HepG2 (cell line): ENCODE results near the gene ADRA2B. TPM values are rescaled to one million over a fixed set of nuclear protein-coding genes. Genes with fewer than 3 reads are reported as not detected.

Experiments used
- ATAC-seq: fragments of 200-7000 bp; cut with Tn5 transposase; 3 replicates; pipeline ENCODE4 v1.9.1; 2020; ENCODE audit warnings: mild to moderate bottlenecking, moderate library complexity
- BruUV-seq: library from RNA; stranded (reverse); fragments of 400-500 nt; replicated peaks from 2 replicates; lab custom pipeline; 2021; lab: Mats Ljungman, UMichigan
- CTCF ChIA-PET: fragments of 300-600 bp; formaldehyde crosslinking; extraction: SDS; loops from one replicate; lab custom pipeline; 2021; ENCODE audit warnings: low total read pairs, inconsistent platforms, low intra/inter-chr PET ratio; lab: Yijun Ruan, JAX
- POLR2A ChIA-PET: fragments of 350-600 bp; sonication (Branson Sonifier 250); formaldehyde crosslinking; loops from one replicate; lab custom pipeline; 2020; ENCODE audit warnings: antibody characterized with exemption, inconsistent platforms; lab: Yijun Ruan, JAX
- DNase-seq: peaks from one replicate; pipeline ENCODE4 v3.0.0-alpha.2; 2015; ENCODE audit warnings: low spot score
- FAIRE-seq: peaks from 3 replicates; lab custom pipeline; 2011; peaks lifted over from hg19 to GRCh38; lab: Jason Lieb, UNC
- H2AFZ ChIP-seq: one replicate; pipeline ENCODE4 v1.6.1; 2011; ENCODE audit warnings: low read length, inconsistent platforms
- H3K27ac ChIP-seq: fragments of 300-600 bp; 3 replicates; pipeline ENCODE4 v1.8.0; 2011; ENCODE audit warnings: mixed run types, mild to moderate bottlenecking, mixed read lengths, low read length, inconsistent platforms; ENCODE audit not compliant: insufficient read depth; ENCODE audit errors: extremely low read length
- H3K27me3 ChIP-seq, 2 experiments: fragments of 200-600 bp in 1 of 2; 2 replicates in 1 of 2; 3 replicates in 1 of 2; pipeline versions ENCODE4 v1.6.0 to v1.8.0; 2011; ENCODE audit warnings: low read length in 2 of 2, mild to moderate bottlenecking in 2 of 2, moderate library complexity in 2 of 2, inconsistent platforms in 1 of 2; ENCODE audit not compliant: insufficient read depth in 2 of 2, control insufficient read depth in 1 of 2
- H3K36me3 ChIP-seq, 2 experiments: fragments of 200-600 bp in 1 of 2; replicated peaks in 1 of 2; 2 replicates in 1 of 2; 3 replicates in 1 of 2; pipeline versions ENCODE4 v1.5.1 to v1.8.0; 2011; ENCODE audit warnings: low read length in 2 of 2, inconsistent platforms in 1 of 2; ENCODE audit not compliant: insufficient read depth in 2 of 2, control insufficient read depth in 1 of 2
- H3K4me1 ChIP-seq: 2 replicates; pipeline ENCODE4 v1.5.1; 2012; ENCODE audit warnings: low read length, inconsistent platforms; ENCODE audit not compliant: insufficient read depth
- H3K4me2 ChIP-seq: 2 replicates; pipeline ENCODE4 v1.6.0; 2011; ENCODE audit warnings: low read depth, low read length, inconsistent platforms
- H3K4me3 ChIP-seq, 3 experiments: fragments of 200-600 bp in 1 of 3; sonication (generic), shearing (Covaris generic) in 1 of 3; replicated peaks in 1 of 3; 2 replicates each; pipeline ENCODE4 v1.5.1; 2011 to 2016; ENCODE audit warnings: low read length in 3 of 3, inconsistent platforms in 2 of 3, low read depth in 2 of 3, mild to moderate bottlenecking in 2 of 3, control low read depth in 1 of 3, mixed read lengths in 1 of 3; ENCODE audit not compliant: insufficient read depth in 1 of 3
- H3K79me2 ChIP-seq: one replicate; pipeline ENCODE4 v1.6.1; 2011; ENCODE audit warnings: low read length, inconsistent platforms; ENCODE audit not compliant: insufficient read depth
- H3K9ac ChIP-seq: 2 replicates; pipeline ENCODE4 v1.6.0; 2011; ENCODE audit warnings: mild to moderate bottlenecking, low read depth, low read length, inconsistent platforms; ENCODE audit not compliant: insufficient read depth
- H3K9me3 ChIP-seq: 2 replicates; pipeline ENCODE4 v1.5.1; 2012; ENCODE audit warnings: mild to moderate bottlenecking, low read length
- H4K20me1 ChIP-seq: 2 replicates; pipeline ENCODE4 v1.6.0; 2011; ENCODE audit warnings: inconsistent platforms, mild to moderate bottlenecking, low read length, moderate library complexity; ENCODE audit not compliant: insufficient read depth
- AGO1 ChIP-seq: fragments of 200-400 bp; formaldehyde crosslinking; IDR thresholded peaks from 2 replicates; pipeline ENCODE4 v1.6.1; 2017; ENCODE audit warnings: mild to moderate bottlenecking, low read depth, low read length, moderate library complexity; ENCODE audit not compliant: poor library complexity, severe bottlenecking
- ARNTL ChIP-seq: sonication (generic); formaldehyde crosslinking; IDR thresholded peaks from 2 replicates; pipeline ENCODE4 v1.4.0; 2020; ENCODE audit warnings: mild to moderate bottlenecking, missing genetic modification reagents
- DPF2 ChIP-seq: sonication (generic); formaldehyde crosslinking; IDR thresholded peaks from 2 replicates; pipeline ENCODE4 v1.4.0; 2020; ENCODE audit warnings: mild to moderate bottlenecking, low read depth, missing genetic modification reagents, borderline replicate concordance
- DR1 ChIP-seq: sonication (generic); formaldehyde crosslinking; IDR thresholded peaks from 2 replicates; pipeline ENCODE4 v1.8.0; 2021; ENCODE audit warnings: mild to moderate bottlenecking, missing genetic modification reagents, inconsistent platforms
- HDAC2 ChIP-seq: sonication (generic); formaldehyde crosslinking; IDR thresholded peaks from 2 replicates; pipeline ENCODE4 v1.4.0; 2020; ENCODE audit warnings: missing genetic modification reagents
- HMG20B ChIP-seq: conservative IDR thresholded peaks from 2 replicates; pipeline ENCODE4 v1.6.1; 2016; ENCODE audit warnings: missing genetic modification reagents, missing compliant biosample characterization
- IRF2 ChIP-seq: IDR thresholded peaks from 2 replicates; pipeline ENCODE4 v1.6.1; 2018; ENCODE audit warnings: missing genetic modification reagents, missing compliant biosample characterization
- KAT7 ChIP-seq: IDR thresholded peaks from 2 replicates; pipeline ENCODE4 v1.6.1; 2018; ENCODE audit warnings: borderline replicate concordance, missing compliant biosample characterization
- MTF1 ChIP-seq: sonication (generic); formaldehyde crosslinking; IDR thresholded peaks from 2 replicates; pipeline ENCODE4 v1.5.0; 2020; ENCODE audit warnings: missing genetic modification reagents
- PCBP2 ChIP-seq: fragments of 200-400 bp; formaldehyde crosslinking; optimal IDR thresholded peaks from 2 replicates; pipeline ENCODE3; 2018; ENCODE audit warnings: low read length, low read depth; ENCODE audit not compliant: poor library complexity, severe bottlenecking
- RBM22 ChIP-seq: fragments of 200-400 bp; formaldehyde crosslinking; optimal IDR thresholded peaks from 2 replicates; pipeline ENCODE3; 2017; ENCODE audit warnings: mild to moderate bottlenecking, low read length, moderate library complexity
- SALL2 ChIP-seq: sonication (generic); formaldehyde crosslinking; IDR thresholded peaks from 2 replicates; pipeline ENCODE4 v1.8.1; 2023; ENCODE audit warnings: mild to moderate bottlenecking, missing genetic modification reagents, inconsistent platforms
- WIZ ChIP-seq: sonication (generic); formaldehyde crosslinking; IDR thresholded peaks from 2 replicates; pipeline ENCODE4 v1.5.1; 2020; ENCODE audit warnings: mild to moderate bottlenecking, missing genetic modification reagents
- YEATS2 ChIP-seq: sonication (generic); formaldehyde crosslinking; IDR thresholded peaks from 2 replicates; pipeline ENCODE4 v1.4.0; 2020; ENCODE audit warnings: missing genetic modification reagents, borderline replicate concordance
- ZNF205 ChIP-seq: IDR thresholded peaks from 2 replicates; pipeline ENCODE4 v1.6.1; 2018; ENCODE audit warnings: missing biosample characterization, missing genetic modification reagents
- ZNF549 ChIP-seq: sonication (generic); formaldehyde crosslinking; IDR thresholded peaks from 2 replicates; pipeline ENCODE4 v1.5.0; 2020; ENCODE audit warnings: missing genetic modification reagents
- WGBS: methylation state at CpG from one replicate; pipeline ENCODE4 v1.1.6; 2017; ENCODE audit warnings: low lambda C conversion rate; 5-methylcytosine and 5-hydroxymethylcytosine counted together
- in situ Hi-C: cut with HindIII; loops from 2 replicates; pipeline ENCODE4 v1.10.0; 2017; ENCODE audit warnings: low pct_unique_long_range_greater_than_20kb; ENCODE audit not compliant: extremely low pct_ligation_motif_present
- intact Hi-C: fragments of 100-400 bp; cut with micrococcal nuclease; formaldehyde crosslinking; loops from one replicate; pipeline ENCODE4 v1.10.0; 2022; ENCODE audit not compliant: unreplicated experiment
- polyA plus RNA-seq, 8 experiments: library from polyadenylated mRNA; depleted of rRNA in 3 of 8; stranded (reverse) in 7 of 8; unstranded in 1 of 8; fragments of >200 nt; fragmentation: Illumina TruSeq in 4 of 8; extraction: Trizol in 4 of 8; gene quantifications; 2 replicates each; pipeline versions ENCODE4 v1.2.1 to v1.2.3, GENCODE V29; 2011 to 2016; ENCODE audit warnings: low read depth in 4 of 8, missing spikeins in 1 of 8, mixed read lengths in 1 of 8; ENCODE audit not compliant: insufficient read depth in 1 of 8
- total RNA-seq, 5 experiments: library from RNA; depleted of rRNA; stranded (reverse); fragments of >200 nt; fragmentation: Illumina TruSeq; extraction: Trizol; gene quantifications; 2 replicates each; pipeline ENCODE4 v1.2.3, GENCODE V29; 2016; ENCODE audit warnings: low read depth in 1 of 5
- TF ChIP-seq, protein P1 (sequence below): sonication (generic); formaldehyde crosslinking; conservative IDR thresholded peaks from 2 replicates; pipeline ENCODE4 v1.4.0; 2020; ENCODE audit warnings: missing genetic modification reagents
- TF ChIP-seq, protein P2 (sequence below): sonication (generic); formaldehyde crosslinking; IDR thresholded peaks from 2 replicates; pipeline ENCODE4 v1.8.1; 2023; ENCODE audit warnings: mild to moderate bottlenecking, missing genetic modification reagents

The ADRA2B gene
- total and polyA plus RNA-seq, 2 of the 13 experiments (the other 11 are each of a cell fraction or from before 2014, with no cell fraction given): not detected

GRCh38 chr2:96103187-96103601 lies 13.2 kb downstream of the ADRA2B start:
- no peak for TF ChIP-seq ZNF205 (CRISPR knock-in tag)
- no peak for TF ChIP-seq RBM22
- no peak for TF ChIP-seq HMG20B (CRISPR knock-in tag)
- no peak for TF ChIP-seq DPF2 (CRISPR knock-in tag)
- no peak for TF ChIP-seq DR1 (CRISPR knock-in tag)
- TF ChIP-seq, protein P1, sequence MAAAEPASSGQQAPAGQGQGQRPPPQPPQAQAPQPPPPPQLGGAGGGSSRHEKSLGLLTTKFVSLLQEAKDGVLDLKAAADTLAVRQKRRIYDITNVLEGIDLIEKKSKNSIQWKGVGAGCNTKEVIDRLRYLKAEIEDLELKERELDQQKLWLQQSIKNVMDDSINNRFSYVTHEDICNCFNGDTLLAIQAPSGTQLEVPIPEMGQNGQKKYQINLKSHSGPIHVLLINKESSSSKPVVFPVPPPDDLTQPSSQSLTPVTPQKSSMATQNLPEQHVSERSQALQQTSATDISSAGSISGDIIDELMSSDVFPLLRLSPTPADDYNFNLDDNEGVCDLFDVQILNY: no peak
- intact Hi-C loops (no loop called here), in situ Hi-C loops (loop anchor here (25.0 kb wide), 2 partner anchors 91 to 266 kb away; no protein-coding TSS in a partner anchor)
- Histone ChIP-seq H3K4me2 (no peak overlapping the region), H3K4me1 (peaks cover 11% of the 10 kb centered on the region), H3K36me3 (no peaks in the 10 kb centered on the region), H3K27ac (no peak overlapping the region), H3K4me3 (no peak overlapping the region), H2AFZ (no peak overlapping the region), H3K9me3 (no peaks in the 10 kb centered on the region), H4K20me1 (no peaks in the 10 kb centered on the region), H3K79me2 (no peaks in the 10 kb centered on the region), H3K27me3 (peaks cover 5 to 21% of the 10 kb centered on the region in 2 experiments; a peak in 4 of 5 replicates), H3K9ac (no peak overlapping the region)
- ChIA-PET POLR2A (no interaction called here), CTCF (no interaction called here)
- peak; percentile 18; the same call in 2 of the 3 replicates for ATAC-seq
- no peak for FAIRE-seq
- WGBS: 48% methylated on average over 3 of the region's 8 CpGs
- no peak for DNase-seq
- BruUV-seq: no TSS peak

DNA sequence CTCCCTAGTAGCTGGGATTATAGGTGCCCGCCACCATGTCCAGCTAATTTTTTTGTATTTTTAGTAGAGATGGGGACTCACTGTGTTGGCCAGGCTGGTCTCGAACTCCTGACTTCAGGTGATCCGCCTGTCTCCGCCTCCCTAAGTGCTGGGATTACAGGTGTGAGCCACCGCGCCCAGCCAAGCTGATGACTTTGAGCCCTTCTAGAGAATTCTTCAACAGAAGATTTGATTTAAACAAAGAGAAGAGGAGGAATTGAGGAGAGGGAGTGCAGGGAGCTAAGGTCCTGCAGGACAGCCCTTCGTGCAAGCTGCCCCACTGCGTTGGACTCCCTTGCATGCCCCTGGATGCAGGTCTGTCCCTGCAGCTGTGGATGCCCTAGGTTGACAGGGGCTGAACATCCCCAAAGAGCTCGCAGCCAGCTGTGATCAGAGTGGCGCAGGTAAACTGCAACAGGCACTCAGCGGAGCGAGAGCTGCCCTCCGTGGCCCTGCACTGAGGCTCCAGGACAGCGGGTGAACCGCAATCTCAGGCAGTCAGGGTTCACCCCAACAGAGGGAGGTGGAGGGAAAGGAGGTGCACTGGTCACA lies 13.7 kb downstream of the ADRA2B start:
- Histone ChIP-seq H3K9ac (no peak overlapping the region), H3K9me3 (no peaks in the 10 kb centered on the region), H3K4me2 (no peak overlapping the region), H3K79me2 (no peaks in the 10 kb centered on the region), H3K27me3 (peaks cover 5 to 21% of the 10 kb centered on the region in 2 experiments; a peak in 4 of 5 replicates), H2AFZ (no peak overlapping the region), H3K27ac (no peak overlapping the region), H3K4me1 (peaks cover 6% of the 10 kb centered on the region), H3K4me3 (no peak overlapping the region), H3K36me3 (no peaks in the 10 kb centered on the region), H4K20me1 (no peaks in the 10 kb centered on the region)
- no peak for FAIRE-seq
- no TSS peak for BruUV-seq
- intact Hi-C loops (no loop called here), in situ Hi-C loops (loop anchor here (25.0 kb wide), 2 partner anchors 90 to 265 kb away; no protein-coding TSS in a partner anchor)
- no peak for DNase-seq
- ChIA-PET POLR2A (no interaction called here), CTCF (no interaction called here)
- no peak for ATAC-seq
- 67% methylated on average over 14 of the region's 15 CpGs for WGBS
- TF ChIP-seq MTF1 (CRISPR knock-in tag) (no peak), ARNTL (CRISPR knock-in tag) (no peak), ZNF549 (CRISPR knock-in tag) (no peak), SALL2 (no peak), IRF2 (CRISPR knock-in tag) (no peak), AGO1 (no peak), HDAC2 (CRISPR knock-in tag) (no peak), PCBP2 (no peak), WIZ (CRISPR knock-in tag) (no peak), YEATS2 (CRISPR knock-in tag) (no peak), KAT7 (CRISPR knock-in tag) (no peak)
- TF ChIP-seq, protein P2, sequence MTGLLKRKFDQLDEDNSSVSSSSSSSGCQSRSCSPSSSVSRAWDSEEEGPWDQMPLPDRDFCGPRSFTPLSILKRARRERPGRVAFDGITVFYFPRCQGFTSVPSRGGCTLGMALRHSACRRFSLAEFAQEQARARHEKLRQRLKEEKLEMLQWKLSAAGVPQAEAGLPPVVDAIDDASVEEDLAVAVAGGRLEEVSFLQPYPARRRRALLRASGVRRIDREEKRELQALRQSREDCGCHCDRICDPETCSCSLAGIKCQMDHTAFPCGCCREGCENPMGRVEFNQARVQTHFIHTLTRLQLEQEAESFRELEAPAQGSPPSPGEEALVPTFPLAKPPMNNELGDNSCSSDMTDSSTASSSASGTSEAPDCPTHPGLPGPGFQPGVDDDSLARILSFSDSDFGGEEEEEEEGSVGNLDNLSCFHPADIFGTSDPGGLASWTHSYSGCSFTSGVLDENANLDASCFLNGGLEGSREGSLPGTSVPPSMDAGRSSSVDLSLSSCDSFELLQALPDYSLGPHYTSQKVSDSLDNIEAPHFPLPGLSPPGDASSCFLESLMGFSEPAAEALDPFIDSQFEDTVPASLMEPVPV: no peak
